Brain microvascular endothelial cell (primary cell): ENCODE results near the gene MPP2.

Experiments used
- DNase-seq: peaks from one replicate; pipeline ENCODE4 v3.0.0-alpha.2; 2020
- H3K27ac ChIP-seq: fragments of 250-450 bp; sonication (Bioruptor Pico); 2 replicates; pipeline ENCODE4 v1.5.1; 2020; ENCODE audit warnings: mild to moderate bottlenecking, moderate library complexity
- H3K27me3 ChIP-seq: fragments of 250-450 bp; sonication (Bioruptor Pico); replicated peaks from 2 replicates; pipeline ENCODE4 v1.5.1; 2020; ENCODE audit warnings: mild to moderate bottlenecking
- H3K36me3 ChIP-seq: fragments of 250-450 bp; sonication (Bioruptor Pico); replicated peaks from 2 replicates; pipeline ENCODE4 v1.5.1; 2020; ENCODE audit warnings: mild to moderate bottlenecking
- H3K4me3 ChIP-seq: 2 replicates; pipeline ENCODE4 v1.5.1; 2011; ENCODE audit warnings: low read depth, mild to moderate bottlenecking, control low read depth, low read length, moderate library complexity
- in situ Hi-C: cut with HindIII; loops from 2 replicates; pipeline ENCODE4 v1.10.0; 2017; ENCODE audit warnings: low sequenced_read_pairs, low pct_ligation_motif_present
- TF ChIP-seq, protein P1 (sequence below): IDR thresholded peaks from 2 replicates; pipeline ENCODE4 v1.5.1; 2011; ENCODE audit warnings: low read depth, mild to moderate bottlenecking, moderate library complexity, low read length, control low read depth, inconsistent platforms; ENCODE audit errors: missing control alignments

The MPP2 gene, protein sequence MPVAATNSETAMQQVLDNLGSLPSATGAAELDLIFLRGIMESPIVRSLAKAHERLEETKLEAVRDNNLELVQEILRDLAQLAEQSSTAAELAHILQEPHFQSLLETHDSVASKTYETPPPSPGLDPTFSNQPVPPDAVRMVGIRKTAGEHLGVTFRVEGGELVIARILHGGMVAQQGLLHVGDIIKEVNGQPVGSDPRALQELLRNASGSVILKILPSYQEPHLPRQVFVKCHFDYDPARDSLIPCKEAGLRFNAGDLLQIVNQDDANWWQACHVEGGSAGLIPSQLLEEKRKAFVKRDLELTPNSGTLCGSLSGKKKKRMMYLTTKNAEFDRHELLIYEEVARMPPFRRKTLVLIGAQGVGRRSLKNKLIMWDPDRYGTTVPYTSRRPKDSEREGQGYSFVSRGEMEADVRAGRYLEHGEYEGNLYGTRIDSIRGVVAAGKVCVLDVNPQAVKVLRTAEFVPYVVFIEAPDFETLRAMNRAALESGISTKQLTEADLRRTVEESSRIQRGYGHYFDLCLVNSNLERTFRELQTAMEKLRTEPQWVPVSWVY

DNA sequence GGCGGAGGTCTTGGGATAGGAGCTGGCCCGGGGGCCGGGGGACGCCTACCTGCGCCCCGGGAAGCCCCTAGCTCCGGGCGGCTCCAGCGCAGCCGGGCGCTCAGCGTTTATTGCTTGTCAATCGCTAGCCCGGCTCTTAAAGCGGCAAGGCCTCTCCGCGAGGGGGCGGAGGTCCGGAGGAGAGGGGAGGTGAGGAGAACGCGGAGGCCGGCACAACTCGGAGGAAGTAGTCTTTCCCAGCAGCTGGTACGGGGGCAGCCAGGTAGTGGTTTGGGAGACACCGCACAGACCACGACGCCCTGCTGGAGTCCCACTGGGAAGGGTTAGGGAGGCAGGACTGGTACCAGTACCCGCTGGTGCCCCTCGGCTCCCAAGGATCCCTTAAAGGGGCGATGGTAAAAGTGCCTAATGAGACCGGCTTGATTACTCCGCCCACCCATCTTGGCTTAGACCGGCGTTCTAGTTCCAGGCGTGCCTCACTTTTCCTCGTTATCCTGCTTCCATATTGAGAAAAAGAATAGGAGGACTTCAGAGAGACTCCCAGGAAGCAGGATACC, at the start of gene MPP2:
MPP2 (minus strand) TSS at position 112 of the 557 bp plus-strand sequence. CDS start 3,076 bp downstream, outside the sequence.
- Histone ChIP-seq H3K27ac (no peak within 1 kb of the TSS), H3K4me3 (peak within 1 kb of the TSS; percentile 56), H3K36me3 (no peaks in the 10 kb centered on the region), H3K27me3 (peaks cover 24% of the 10 kb centered on the region)
- in situ Hi-C loops, result no loop called here
- TF ChIP-seq, protein P1, sequence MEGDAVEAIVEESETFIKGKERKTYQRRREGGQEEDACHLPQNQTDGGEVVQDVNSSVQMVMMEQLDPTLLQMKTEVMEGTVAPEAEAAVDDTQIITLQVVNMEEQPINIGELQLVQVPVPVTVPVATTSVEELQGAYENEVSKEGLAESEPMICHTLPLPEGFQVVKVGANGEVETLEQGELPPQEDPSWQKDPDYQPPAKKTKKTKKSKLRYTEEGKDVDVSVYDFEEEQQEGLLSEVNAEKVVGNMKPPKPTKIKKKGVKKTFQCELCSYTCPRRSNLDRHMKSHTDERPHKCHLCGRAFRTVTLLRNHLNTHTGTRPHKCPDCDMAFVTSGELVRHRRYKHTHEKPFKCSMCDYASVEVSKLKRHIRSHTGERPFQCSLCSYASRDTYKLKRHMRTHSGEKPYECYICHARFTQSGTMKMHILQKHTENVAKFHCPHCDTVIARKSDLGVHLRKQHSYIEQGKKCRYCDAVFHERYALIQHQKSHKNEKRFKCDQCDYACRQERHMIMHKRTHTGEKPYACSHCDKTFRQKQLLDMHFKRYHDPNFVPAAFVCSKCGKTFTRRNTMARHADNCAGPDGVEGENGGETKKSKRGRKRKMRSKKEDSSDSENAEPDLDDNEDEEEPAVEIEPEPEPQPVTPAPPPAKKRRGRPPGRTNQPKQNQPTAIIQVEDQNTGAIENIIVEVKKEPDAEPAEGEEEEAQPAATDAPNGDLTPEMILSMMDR, result peak; percentile 30
- DNase-seq, result peak; percentile 35

DNA sequence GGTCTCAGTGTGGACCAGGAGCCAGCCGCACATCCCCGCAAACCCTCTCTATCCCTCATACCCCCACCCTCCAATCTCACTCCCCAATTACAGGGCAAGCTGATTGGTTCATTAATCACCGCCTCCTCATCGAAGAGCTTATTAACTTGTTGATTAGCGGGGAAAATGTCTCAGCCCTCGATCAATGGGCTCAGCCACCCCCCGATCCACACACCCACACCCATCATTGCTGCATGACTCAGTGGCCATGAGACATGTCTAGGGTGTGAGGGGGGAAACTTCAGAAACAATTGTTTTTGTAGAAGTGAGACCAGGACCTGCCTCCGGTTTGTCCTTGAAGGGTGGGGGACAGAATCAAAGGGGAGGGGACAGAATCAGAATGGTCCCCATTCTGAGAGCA, 48.9 kb upstream of the MPP2 start:
- in situ Hi-C loops, result no loop called here
- no peak for DNase-seq
- TF ChIP-seq, protein P1, result no peak
- no peaks in the 10 kb centered on the region for H3K36me3 ChIP-seq
- no peak overlapping the region for H3K27ac ChIP-seq
- no peak overlapping the region for H3K4me3 ChIP-seq
- H3K27me3 ChIP-seq, result peaks cover 31% of the 10 kb centered on the region

DNA sequence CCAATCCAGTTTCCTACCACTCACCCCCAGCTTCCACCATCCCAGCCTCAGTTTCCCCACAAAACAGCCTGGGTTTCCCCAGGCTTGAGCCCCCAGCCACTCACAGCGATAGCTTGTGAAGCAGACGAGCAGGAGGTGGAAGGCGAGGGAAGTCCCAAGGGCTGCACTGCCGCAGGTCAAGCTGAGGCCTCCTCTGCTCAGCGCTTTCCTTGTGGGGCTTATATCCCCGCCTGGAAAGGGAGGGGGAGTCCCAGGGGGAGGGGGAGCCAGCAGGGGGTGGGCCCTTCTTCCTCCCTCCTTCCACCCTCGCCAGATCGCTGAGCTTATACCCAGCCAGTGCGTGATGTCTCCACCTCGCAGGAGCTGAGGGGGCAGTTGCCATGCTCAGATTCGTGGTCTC, 46.4 kb upstream of the MPP2 start, which contains the start of gene PYY:
PYY (minus strand) TSS at position 195 of the 400 bp plus-strand sequence. CDS start 457 bp downstream, outside the sequence.
- DNase-seq, result no peak
- TF ChIP-seq, protein P1, result no peak
- Histone ChIP-seq H3K27me3 (peaks cover 37% of the 10 kb centered on the region), H3K4me3 (no peak within 1 kb of the TSS), H3K27ac (no peak within 1 kb of the TSS), H3K36me3 (no peaks in the 10 kb centered on the region)
- in situ Hi-C loops, result no loop called here

DNA sequence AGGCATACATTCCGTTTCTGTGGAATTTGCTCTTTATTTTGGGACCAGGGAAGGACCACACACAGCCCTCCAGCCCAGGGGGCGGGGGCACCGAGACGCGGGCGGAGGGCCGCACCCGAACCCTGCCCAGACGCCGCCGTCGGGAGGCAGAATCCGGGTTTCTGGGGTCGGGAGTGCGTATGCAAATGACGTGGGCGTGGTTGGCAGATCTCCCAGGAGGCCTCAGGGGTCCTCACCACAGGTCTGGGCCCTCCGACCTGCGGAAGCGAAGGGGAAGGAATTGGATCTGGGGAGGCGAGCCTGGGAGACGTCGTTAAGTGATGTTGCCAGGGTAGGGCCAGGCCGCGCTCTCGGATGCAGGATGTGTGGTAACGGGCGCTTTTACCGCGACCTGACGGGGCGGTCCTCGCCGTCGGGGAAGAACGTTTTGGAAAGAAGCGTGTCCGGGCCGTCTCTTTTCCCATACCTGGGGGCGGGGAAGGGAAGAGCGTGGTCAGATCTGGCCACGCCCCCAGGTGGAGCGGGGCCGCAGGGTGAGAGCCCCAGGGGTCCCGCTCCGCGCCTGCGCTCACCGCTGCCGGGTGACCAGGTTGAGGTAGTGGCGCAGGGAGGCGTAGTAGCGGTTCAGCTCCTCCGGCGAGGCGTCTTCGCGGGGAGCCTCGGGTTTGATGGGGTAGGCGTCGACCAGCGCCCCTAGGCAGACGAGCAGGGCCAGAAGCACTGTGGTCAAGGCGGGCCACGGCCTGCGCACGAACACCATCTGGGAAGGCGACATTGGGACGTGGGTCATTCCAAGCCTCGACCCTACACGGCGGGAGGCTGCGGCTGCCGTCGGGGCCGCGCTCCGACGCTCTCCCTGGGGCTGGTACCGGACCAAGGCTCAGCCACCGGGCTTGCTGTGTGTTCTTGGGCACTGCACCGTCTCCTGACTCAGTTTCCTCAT, 45.7 kb upstream of the MPP2 start:
- no peak for DNase-seq
- Histone ChIP-seq H3K27ac (no peak overlapping the region), H3K36me3 (no peaks in the 10 kb centered on the region), H3K27me3 (peaks cover 37% of the 10 kb centered on the region), H3K4me3 (no peak overlapping the region)
- in situ Hi-C loops, result no loop called here
- TF ChIP-seq, protein P1, result no peak

DNA sequence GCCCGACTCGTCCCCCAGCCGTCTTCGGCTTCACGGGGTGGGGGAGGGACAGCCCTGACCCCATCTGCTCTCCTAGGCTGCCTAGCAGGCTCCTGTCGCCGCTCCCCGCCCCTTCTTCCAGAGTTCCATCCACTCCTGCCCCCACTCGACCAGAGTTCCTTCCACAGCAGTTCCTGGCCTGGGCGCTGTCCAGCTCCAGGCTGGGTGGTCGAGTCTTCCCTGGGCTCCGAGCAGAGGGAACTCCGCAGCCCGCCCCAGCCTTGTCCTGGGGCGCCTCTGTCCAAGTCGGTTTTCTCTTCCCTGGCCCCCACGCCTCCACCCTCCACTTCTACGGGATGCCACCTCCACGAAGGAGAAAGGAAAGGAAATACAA, 45.0 kb upstream of the MPP2 start:
- Histone ChIP-seq H3K36me3 (no peaks in the 10 kb centered on the region), H3K27me3 (peaks cover 37% of the 10 kb centered on the region), H3K27ac (no peak overlapping the region), H3K4me3 (no peak overlapping the region)
- TF ChIP-seq, protein P1, result no peak
- in situ Hi-C loops, result no loop called here
- DNase-seq, result no peak
